Upper lobe of right lung (tissue), 1 donor: Measurements from ENCODE around the gene RFX5. TPM values are rescaled to one million over a fixed set of nuclear protein-coding genes. Genes with fewer than 3 reads are reported as not detected.

Experiments
- ATAC-seq: fragments of 200-7000 bp; cut with Tn5 transposase; one replicate; pipeline ENCODE4 v1.9.1; 2020; ENCODE audit warnings: mild to moderate bottlenecking, moderate library complexity
- DNase-seq: peaks from one replicate; pipeline ENCODE4 v3.0.0-alpha.2; 2020
- H3K27ac ChIP-seq: fragments of 200-600 bp; one replicate; pipeline ENCODE4 v1.8.0; 2022
- H3K27me3 ChIP-seq: fragments of 200-600 bp; one replicate; pipeline ENCODE4 v1.8.0; 2022; ENCODE audit warnings: mild to moderate bottlenecking
- H3K36me3 ChIP-seq: fragments of 200-600 bp; one replicate; pipeline ENCODE4 v1.8.0; 2022
- H3K4me1 ChIP-seq: fragments of 200-600 bp; one replicate; pipeline ENCODE4 v1.8.0; 2022
- H3K4me3 ChIP-seq: fragments of 200-600 bp; one replicate; pipeline ENCODE4 v1.8.0; 2022; ENCODE audit warnings: mild to moderate bottlenecking
- H3K9me3 ChIP-seq: fragments of 200-600 bp; one replicate; pipeline ENCODE4 v1.8.0; 2022
- intact Hi-C: fragments of 100-400 bp; cut with DNase I; formaldehyde crosslinking; loops from one replicate; pipeline ENCODE4 v1.11.0; 2022
- total RNA-seq: library from RNA; stranded (reverse); fragmentation: NEBNext Ultra II Directional; extraction: Animal tissue kit (Norgen Biotek cat#: 25700); gene quantifications from one replicate; pipeline ENCODE4 v1.2.1, GENCODE V29; 2021
- TF ChIP-seq, protein P1 (sequence below): fragments of 200-600 bp; IDR thresholded peaks from one replicate; pipeline ENCODE4 v1.8.0; 2022; ENCODE audit warnings: antibody characterized with exemption
- donor health status: DM: no; HTN: yes; CAD: no; lungs with severe emphysema.

Gene RFX5
- total RNA-seq, 1 donor from 2014 or later = 45.8 TPM

DNA sequence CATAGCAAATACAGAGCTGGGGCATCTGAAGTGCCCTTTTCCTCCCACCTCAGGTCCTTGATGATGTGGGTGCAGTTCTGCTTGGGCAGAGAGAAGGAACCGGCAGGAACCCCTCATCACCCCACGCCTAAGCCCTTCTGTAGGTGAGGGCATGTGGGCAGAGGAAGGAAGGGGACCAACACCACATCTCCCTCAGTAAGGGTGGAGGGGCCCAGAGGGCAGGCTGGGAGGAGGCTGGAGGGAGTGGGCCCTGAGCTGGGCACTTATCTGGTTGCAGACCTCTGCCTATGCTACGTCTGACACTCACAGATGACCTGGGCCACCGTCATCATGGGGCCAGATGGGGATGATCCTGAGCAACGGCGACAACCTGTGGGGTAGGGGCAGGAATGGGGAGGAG, 54.0 kb downstream of the RFX5 start:
- ATAC-seq (no peak), DNase-seq (no peak)
- H3K4me3 ChIP-seq = no peak overlapping the region
- no peaks in the 10 kb centered on the region for H3K27me3 ChIP-seq
- H3K4me1 ChIP-seq = no peaks in the 10 kb centered on the region
- TF ChIP-seq, protein P1, sequence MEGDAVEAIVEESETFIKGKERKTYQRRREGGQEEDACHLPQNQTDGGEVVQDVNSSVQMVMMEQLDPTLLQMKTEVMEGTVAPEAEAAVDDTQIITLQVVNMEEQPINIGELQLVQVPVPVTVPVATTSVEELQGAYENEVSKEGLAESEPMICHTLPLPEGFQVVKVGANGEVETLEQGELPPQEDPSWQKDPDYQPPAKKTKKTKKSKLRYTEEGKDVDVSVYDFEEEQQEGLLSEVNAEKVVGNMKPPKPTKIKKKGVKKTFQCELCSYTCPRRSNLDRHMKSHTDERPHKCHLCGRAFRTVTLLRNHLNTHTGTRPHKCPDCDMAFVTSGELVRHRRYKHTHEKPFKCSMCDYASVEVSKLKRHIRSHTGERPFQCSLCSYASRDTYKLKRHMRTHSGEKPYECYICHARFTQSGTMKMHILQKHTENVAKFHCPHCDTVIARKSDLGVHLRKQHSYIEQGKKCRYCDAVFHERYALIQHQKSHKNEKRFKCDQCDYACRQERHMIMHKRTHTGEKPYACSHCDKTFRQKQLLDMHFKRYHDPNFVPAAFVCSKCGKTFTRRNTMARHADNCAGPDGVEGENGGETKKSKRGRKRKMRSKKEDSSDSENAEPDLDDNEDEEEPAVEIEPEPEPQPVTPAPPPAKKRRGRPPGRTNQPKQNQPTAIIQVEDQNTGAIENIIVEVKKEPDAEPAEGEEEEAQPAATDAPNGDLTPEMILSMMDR = no peak
- intact Hi-C loops = no loop called here
- no peak overlapping the region for H3K27ac ChIP-seq
- H3K9me3 ChIP-seq = no peaks in the 10 kb centered on the region
- peaks cover 98% of the 10 kb centered on the region for H3K36me3 ChIP-seq

DNA sequence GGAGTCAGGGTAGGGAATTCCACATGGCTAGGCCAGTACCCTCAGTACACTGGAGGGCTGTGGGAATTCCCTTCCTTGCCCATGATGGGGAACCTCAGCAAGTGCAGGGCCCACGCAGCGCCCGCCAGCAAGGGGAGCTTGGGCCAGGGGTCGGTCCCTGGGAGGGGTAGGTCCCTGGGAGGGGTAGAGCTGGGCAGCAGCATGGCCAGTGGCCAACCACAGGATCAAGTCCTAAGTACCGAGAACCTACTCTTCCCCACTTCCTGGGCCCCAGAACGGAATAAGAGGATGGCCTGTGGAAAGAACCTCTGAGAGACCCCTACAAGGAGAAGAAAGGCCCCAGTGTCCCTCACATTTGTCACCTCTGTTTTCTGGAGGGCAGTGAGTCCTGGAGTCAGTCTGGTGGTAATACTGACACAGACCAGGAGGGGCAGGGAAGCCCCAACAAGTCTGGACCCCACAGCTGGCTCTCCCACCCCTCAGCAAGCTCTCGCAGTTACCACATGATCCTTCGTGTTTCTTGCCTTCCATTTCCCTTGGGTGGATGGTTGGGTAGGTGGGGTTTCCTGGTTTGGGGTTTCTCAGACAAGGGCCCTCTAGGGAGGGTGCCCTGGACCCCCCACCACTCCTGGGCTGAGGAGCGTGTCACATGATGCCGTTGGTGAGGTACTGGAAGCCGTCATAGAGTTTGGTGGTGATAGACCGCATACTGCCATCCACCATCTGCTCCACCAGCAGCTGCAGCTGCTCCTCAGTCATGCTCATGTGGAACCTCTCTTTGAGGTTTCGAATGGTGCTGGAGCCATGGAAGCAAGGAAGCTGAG, 54.6 kb downstream of the RFX5 start:
- H3K27ac ChIP-seq = no peak overlapping the region
- ATAC-seq = no peak
- no peak overlapping the region for H3K4me3 ChIP-seq
- no peaks in the 10 kb centered on the region for H3K4me1 ChIP-seq
- peaks cover 98% of the 10 kb centered on the region for H3K36me3 ChIP-seq
- intact Hi-C loops = no loop called here
- TF ChIP-seq, protein P1 = no peak
- H3K27me3 ChIP-seq = no peaks in the 10 kb centered on the region
- DNase-seq = no peak
- no peaks in the 10 kb centered on the region for H3K9me3 ChIP-seq

- Histone ChIP-seq H3K9me3 (no peaks in the 10 kb centered on the region), H3K36me3 (peaks cover 98% of the 10 kb centered on the region), H3K4me3 (no peak overlapping the region), H3K4me1 (no peaks in the 10 kb centered on the region), H3K27me3 (no peaks in the 10 kb centered on the region), H3K27ac (no peak overlapping the region)
- TF ChIP-seq, protein P1 = no peak
- DNase-seq (no peak), ATAC-seq (no peak)
- intact Hi-C loops = no loop called here
These were observed 56.2 kb downstream of the RFX5 start for GRCh38 chr1:151290709-151291303.

Other genes starting within 250 kb of the RFX5 start
- gene SEMA6C, start 200.6 kb downstream of the RFX5 start, total RNA-seq = 6.7 TPM
- 10.3 TPM for gene TNFAIP8L2, start 190.6 kb downstream of the RFX5 start, total RNA-seq
- gene LYSMD1, start 181.3 kb downstream of the RFX5 start, total RNA-seq = 6.2 TPM
- 34.6 TPM for gene SCNM1, start 181.1 kb downstream of the RFX5 start, total RNA-seq
- gene TMOD4, start 171.3 kb downstream of the RFX5 start, total RNA-seq = not detected
- 42.6 TPM for gene VPS72, start 157.1 kb downstream of the RFX5 start, total RNA-seq
- 54.0 TPM for gene PIP5K1A, start 148.7 kb downstream of the RFX5 start, total RNA-seq
- gene PSMD4, start 92.5 kb downstream of the RFX5 start, total RNA-seq = 112 TPM
- 22.5 TPM for gene ZNF687, start 65.0 kb downstream of the RFX5 start, total RNA-seq
- gene PI4KB, start 19.8 kb downstream of the RFX5 start, total RNA-seq = 65.0 TPM
- 321 TPM for gene SELENBP1, start 25.5 kb upstream of the RFX5 start, total RNA-seq
- 177 TPM for gene PSMB4, start 52.3 kb upstream of the RFX5 start, total RNA-seq
- gene POGZ, start 112.2 kb upstream of the RFX5 start, total RNA-seq = 96.3 TPM
- 62.5 TPM for gene CGN, start 164.1 kb upstream of the RFX5 start, total RNA-seq
- gene TUFT1, start 193.1 kb upstream of the RFX5 start, total RNA-seq = 13.3 TPM